Measurements from ENCODE around the gene PDILT.
"Not testable (repeated sequence)": the region's sequence is repeated elsewhere in the genome, so short reads cannot be mapped to it uniquely, and the experiment has no call there.

Gene PDILT

GRCh38 chr16:20321671-20322070 lies 82.9 kb downstream of the PDILT start:
- no peak for DNase-seq (ENCODE audit: low spot score)

DNA sequence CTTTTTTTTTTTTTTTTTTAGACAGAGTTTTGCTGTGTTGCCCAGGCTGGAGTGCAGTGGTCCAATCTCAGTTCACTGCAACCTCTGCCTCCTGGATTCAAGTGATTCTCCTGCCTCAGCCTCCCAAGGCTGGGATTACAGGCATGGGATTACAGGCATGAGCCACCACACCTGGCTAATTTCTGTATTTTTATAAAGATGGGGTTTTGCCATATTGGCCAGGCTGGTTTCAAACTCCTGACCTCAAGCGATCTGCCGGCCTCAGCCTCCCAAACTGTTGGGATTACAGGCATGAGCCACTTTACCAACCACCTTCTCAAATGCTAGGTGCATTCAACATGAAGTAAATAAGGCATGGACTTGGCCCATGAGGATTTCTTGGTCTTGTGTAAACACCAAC lies 83.5 kb downstream of the PDILT start:
- DNase-seq (ENCODE audit: low spot score): not testable (repeated sequence)

- DNase-seq (ENCODE audit: low spot score): no peak
Observed at GRCh38 chr16:20320592-20320991, 83.9 kb downstream of the PDILT start.

GRCh38 chr16:20320178-20320577 lies 84.4 kb downstream of the PDILT start:
- DNase-seq (ENCODE audit: low spot score): no peak

DNA sequence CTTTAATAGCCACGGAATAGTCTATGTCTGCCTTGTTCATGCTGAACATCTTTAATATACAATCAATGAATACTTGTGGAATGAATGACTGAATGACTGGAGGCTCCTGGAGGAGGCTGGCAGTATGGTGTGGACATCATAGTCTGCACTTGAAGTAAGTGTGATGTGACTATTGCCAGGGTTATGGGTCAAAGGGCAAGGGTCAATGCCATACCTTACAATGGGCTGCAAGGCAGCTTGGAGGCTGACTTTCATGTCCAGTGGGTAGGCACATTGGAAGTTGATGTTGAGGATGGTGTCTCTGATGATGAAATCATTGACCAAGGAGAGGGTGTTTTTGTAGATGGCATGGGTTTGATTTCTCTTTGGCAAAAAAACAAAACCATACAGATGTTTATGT lies 85.1 kb downstream of the PDILT start:
- DNase-seq (ENCODE audit: low spot score): no peak

DNA sequence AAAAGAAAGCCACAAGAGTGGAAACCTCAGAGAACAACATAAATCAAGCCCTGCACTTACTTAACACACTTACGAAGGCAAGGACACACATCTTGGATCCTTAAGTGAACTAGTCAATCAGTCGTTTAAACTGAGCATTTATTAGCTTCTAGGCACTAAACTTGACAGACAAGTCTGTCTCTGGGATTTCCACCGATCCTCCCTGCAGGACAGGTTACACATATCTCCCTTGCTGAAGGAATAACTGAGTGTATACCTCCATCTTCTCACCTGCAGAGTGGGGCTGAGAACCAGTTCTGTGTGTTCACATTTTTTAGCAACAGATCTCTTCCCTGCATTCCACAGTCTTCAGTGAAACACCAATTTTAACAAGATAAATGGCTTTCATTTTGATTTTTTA lies 86.1 kb downstream of the PDILT start:
- no peak for DNase-seq (ENCODE audit: low spot score)

GRCh38 chr16:20318006-20318405 lies 86.5 kb downstream of the PDILT start:
- DNase-seq (ENCODE audit: low spot score): no peak

DNA sequence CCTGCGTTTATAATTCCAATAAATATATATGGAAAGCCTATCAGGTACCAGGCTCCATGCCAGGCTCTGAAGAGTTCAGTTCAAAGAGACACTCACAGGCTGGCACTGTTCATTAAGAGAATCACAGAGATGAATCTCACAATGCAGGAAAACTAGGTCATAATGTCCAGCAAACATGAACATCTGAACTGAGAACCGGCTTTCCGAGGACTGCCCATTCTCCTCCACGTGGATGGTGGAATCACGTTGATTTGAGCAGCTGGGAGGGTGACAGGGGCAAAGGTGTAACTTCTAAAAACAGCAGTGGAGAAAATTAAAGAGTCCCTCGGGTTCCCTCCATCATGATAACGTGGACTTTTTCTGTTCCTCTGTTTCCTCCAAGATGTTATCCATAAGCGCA lies 87.4 kb downstream of the PDILT start:
- DNase-seq (ENCODE audit: low spot score): no peak

DNA sequence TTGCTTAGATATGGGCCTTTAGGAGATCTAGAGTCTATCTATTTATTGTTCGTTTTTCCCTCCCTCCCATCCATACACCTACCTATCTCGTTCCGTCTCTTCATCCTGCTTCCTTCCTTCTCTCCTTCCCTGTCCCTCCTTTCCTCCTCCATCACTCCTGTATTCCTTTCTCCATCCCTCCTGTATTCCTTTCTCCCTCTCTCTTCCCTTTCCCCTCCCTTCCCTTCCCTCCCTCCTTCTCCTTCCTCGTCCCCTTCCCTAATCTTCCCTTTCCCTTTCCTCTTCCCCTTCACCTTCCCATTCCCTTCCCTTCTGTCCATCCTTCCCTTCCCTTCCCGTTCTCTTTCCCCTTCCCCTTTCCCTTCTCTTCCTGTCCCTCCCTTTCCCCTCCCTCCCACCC lies 87.8 kb downstream of the PDILT start:
- DNase-seq (ENCODE audit: low spot score): no peak

DNA sequence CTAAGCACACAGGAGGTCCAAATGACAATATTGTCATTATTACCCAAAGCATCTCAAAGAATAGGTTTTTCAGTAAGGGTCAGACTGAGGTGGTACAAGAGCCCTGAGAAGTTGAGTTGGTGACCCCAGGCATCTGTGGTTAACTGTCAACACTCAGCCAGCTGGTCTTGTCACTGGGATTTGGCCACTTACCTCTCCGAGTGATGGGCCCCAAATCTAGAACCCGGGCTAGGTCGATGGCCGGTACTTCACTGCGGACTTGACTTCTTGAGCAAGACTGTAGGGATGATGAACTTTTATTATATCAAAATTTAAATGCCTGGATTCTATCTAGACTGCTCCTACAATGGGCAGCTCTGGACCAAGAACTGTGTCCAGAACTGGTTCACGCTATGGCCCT lies 88.8 kb downstream of the PDILT start:
- DNase-seq (ENCODE audit: low spot score): no peak

DNA sequence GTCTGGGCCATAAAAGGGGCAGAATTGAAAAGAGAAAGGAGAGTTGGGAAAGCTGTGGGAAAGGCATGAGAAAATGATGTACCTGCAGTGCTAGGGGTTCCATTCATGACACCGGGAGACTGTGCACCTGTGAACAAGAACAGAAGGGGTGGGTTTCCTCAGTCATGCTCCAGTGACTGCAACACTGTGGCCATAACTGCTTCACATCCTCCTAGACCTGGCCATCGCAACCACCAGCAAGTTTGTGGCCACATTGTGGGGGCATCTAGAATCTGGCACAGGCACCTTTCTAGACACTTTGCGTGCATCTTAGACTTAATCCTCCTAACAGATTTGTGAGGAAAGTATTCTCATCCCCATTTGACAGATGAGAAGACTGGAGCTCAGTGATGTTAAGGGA lies 90.0 kb downstream of the PDILT start:
- no peak for DNase-seq (ENCODE audit: low spot score)

DNA sequence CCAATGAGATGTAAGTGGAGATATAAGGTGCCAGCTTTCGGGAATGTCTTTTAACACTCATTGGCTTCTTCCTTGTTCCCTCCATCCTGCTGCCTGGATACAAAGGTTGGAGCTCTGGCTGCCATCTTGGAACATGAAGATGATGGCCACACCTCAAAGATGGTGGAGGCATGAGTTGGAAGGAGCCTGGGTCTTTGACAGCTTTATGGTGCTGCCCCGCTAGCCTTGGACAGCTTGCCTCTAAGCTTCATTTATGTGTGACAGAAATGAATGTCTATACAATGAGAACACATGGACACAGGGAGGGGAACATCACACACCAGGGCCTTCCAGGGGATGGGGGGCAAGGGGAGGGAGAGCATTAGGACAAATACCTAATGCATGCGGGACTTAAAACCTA lies 90.8 kb downstream of the PDILT start:
- no peak for DNase-seq (ENCODE audit: low spot score)

DNA sequence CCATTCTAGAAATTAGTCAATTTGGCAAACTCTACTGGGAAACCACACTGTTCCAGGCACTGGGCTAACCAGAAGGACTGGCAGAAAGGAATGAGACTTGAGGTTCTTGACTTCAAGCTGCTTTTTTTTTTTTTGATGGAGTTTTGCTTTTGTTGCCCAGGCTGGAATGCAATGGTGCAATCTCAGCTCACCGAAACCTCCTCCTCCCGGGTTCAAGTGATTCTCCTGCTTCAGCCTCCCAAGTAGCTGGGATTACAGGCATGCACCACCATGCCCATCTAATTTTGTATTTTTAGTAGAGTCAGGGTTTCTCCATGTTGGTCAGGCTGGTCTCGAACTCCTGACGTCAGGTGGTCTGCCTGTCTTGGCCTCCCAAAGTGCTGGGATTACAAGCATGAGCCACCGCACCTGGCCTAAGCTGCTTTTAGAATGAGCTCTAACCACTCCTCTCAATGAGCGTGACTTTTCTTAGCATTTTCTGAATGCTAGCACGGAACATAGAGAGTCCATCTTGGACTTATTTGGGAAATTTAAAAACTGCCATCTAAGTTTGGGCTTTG lies 91.9 kb downstream of the PDILT start:
- DNase-seq (ENCODE audit: low spot score): not testable (repeated sequence)

DNA sequence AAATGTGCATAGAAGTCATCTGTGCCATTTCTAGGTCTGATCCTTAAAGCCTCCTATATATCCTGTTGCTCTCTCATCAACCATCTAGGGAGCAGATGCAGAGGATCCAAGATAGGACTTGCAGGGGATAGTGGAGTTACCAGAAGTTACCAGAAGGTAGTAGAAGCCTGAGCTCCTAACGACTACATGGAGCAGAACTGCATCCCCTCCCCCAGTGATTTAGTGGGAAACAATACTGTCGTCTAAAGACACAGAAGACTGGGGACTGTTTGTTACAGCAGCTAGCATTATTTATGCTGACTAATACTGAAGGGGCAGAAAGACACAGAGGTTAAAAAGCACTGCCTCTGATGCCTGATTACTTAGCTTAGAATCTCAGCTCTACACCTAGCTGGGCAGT lies 93.0 kb downstream of the PDILT start:
- DNase-seq (ENCODE audit: low spot score): no peak

DNA sequence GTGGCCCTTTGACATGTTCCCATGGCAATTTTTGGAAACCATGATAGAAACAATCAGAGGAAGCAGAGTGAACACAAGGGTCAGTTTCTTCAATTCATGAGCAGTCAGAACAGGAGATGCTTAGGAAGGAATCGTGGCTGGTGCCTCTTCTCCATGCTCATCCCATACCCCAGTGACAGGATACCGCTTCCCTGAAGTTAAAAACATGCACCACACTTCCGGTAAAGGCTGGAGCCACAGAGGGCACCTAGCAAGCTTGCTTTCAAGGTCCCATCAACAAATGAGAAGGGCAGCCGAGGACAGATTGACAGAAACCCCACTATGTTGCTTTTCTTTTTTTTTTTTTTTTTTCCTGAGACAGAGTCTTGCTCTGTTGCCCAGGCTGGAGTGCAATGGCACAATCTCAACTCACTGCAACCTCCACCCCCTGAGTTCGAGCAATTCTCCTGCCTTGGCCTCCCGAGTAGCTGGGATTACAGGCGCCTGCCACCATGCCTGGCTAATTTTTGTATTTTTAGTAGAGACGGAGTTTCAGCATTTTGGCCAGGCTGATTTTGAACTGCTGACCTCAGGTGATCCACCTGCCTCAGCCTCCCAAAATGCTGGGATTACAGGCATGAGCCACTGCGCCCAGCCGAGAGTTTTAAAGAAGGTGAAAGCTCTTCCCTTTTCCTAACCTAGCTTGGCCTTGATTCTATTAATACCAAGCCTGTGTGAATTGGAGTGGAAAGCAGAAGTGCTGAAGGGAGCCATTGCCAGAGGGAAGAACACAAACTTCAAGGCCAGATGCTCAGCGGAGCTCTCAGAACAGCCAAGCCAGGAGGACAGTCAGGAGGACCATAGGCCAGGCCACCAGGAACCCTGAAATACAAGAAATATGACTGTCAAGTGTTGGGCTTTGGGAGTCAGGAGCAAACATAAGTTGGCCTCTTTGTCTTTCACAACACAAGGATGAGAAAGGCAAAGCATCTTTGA lies 93.8 kb downstream of the PDILT start:
- no peak for DNase-seq (ENCODE audit: low spot score)

DNA sequence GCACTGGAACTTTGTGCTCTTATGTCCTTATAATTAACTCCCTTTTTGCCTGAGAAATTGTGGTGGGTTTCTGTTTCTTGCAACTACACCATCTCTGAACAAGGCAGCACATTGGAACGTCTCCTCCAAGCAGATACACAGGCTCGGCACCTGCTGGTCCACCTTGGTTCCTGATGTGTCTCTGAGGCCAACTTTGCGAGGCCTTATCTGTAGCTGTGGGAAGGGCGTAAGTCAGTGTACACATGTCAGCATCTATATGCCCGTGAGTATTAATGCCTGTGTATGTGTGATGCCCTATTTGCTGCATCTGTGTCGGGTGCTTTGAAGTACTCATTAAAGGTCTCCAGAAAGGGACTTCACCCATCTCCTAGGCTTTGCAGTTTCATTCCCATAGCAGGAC lies 94.8 kb downstream of the PDILT start:
- no peak for DNase-seq (ENCODE audit: low spot score)
